HG02763 (cell line): Measurements from ENCODE around the gene ABHD8.

Source experiments
- ATAC-seq: cut with Tn5 transposase; IDR thresholded peaks from one replicate; pipeline ENCODE4 v1.9.1; 2021; ENCODE audit warnings: mild to moderate bottlenecking, moderate library complexity; ENCODE audit not compliant: unreplicated experiment

Gene ABHD8

DNA sequence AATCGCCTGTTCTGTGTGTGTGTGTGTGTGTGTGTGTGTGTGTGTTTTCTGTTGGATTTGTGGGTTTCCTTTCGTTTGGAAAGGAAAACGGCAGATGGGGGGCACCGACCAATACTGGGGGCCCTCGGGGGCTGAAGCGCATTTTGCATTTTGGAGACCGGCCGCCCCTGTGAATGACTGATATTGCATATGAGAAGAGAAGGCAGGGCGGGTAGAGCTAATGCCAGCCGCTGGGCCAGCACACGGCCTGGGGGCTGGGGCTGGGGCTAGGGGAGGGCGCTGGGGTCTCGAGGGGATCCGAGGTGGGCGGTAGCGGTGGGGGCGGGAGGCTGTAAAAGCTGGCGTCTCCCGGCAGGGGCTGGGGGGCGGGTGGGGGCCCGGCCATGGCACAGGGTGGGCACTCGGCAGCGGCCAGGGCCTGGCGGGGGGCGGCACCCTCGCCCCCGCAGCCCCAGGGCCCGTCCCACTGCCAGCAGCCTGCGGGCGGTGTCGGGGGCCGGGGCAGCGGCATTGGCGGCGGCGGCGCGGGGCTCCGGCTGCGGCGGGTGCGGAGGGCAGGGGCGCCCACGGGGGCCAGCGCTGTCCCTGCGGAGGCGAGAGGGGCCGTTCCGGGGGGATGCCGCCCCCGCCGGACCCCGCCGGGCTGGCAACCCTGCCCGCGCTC lies 20.2 kb upstream of the ABHD8 start:
- no peak for ATAC-seq

DNA sequence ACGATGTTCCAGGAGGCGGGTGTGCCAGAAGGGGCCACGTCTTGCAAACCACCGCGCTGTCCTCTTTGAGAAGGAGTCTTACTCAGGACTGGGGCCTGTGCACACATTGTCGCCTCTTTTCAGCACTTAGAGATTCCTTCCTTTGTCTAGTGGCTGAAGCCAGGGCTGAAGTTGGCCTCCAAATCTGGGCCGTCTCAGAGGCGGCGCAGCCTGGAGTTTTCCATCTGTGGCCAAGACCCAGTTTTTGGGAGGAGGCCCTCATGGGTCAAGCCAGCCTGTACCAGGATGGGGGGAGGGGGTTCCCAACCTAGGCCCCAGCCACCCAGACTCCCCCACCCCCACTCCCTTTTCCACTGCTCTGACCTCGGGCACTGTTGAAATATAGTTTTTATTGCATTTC lies 19.6 kb upstream of the ABHD8 start:
- ATAC-seq, result no peak

DNA sequence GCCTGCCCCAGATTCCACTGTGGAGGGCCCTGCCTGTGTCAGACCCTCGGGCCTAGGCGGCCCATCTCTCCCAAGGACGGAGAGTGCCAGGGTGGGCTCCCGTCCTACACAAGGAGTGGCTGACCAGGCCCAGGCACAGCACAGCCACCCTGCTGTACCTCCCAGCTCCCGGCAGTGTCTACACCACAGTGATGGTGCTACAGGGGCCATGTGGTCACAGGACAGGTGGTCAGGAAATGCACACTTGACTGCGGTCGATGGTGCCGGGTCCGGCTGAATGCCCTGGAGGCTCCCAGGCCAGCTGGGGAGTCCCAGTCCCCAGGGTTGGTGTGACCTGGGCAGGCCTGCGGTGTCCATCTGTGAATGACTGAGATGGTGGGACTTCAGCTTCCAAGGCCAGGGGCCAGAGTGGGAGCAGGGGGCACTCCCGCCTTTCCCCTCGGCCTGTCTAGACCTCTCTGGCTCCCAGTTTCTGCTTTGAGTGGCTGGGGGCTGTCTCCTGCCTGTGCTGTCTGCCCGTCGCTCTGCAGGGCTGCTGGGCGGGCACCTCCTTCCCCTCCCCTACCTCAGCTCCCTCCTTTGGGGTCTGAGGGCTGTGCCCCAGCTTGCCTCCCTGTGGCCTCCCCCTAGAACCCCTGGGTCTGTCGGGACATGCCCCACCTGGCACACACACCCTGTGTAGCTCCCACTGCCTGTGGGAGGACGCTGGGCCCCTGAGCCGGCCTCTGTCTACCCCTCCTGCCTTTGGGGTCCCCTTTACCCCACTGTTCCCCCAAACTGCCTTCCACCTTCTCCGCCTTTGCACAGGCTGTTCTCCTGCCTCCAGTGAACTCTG lies 18.6 kb upstream of the ABHD8 start:
- no peak for ATAC-seq

DNA sequence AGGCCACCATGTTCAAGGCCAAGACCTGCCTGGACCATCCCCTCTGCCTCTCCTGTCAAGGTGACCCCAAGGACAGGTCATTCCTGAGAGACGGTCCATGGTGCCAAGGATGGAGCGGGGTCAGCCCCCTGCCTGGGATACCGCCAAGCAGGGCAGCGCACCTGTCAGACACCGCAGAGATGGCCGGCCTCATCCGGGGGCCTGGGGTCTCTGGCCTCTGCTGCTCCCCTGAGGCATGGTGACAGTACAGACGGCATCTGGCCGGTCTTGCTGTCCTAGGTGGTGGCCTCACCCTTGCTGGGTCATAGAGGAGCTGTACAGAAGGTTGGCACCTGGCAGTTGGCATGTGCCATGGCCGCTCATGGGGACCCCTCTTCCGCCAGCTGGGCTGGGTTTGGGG lies 17.2 kb upstream of the ABHD8 start:
- ATAC-seq, result no peak

DNA sequence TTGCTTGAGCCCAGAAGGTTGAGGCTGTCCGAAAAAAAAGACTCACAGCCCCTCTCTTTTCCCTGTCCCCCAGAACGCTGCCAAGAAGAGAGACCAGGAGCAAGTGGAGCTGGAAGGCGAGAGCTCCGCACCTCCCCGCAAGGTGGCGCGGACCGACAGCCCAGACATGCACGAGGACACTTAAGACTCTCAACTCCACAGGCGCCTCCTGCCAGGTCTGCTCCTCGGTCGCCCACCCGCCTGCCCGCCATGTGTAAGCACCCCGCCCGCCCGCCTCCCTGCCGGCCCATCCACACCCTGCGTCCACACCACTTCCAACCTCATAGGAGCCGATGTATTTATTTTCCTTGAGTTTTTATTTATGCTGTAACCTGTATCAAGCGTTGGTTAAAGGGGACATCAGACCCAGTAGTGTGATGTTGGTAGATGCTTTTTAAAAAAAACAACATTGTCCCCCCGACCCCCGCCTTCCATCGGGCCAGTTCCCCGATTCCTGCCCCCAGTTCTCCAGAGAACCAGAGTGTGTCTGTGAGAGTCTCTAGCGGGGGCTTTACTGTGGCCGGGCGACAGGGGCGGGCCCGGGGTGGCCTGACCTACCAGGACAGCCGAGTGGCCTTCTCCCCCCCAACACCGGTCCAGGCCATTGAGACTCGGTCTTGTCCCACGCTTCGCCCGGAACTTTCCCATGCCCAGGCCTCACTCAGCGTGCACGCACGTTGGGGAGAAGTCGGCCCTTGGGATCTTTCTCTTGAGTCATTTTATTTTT lies 16.4 kb upstream of the ABHD8 start:
- no peak for ATAC-seq

DNA sequence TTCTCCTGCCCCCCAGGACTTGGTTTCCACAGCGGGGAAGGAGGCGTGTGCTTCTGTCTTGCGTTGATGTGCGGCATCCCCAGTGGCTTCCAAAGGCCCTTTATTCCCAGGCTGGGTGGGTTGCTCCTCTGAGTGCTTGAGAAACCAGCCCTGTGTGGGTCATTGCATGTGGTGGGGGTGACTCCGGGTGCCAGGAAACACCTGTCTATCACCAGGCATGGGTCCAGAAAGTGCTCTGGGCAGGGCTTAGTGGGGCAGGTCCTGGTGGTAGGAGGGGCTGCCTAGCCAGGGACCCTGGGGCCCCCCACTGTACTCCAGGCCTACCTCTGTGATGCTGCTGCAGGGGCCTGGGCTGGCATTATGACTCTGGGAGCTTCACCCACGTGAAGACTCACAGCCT lies 15.7 kb upstream of the ABHD8 start:
- ATAC-seq, result no peak

DNA sequence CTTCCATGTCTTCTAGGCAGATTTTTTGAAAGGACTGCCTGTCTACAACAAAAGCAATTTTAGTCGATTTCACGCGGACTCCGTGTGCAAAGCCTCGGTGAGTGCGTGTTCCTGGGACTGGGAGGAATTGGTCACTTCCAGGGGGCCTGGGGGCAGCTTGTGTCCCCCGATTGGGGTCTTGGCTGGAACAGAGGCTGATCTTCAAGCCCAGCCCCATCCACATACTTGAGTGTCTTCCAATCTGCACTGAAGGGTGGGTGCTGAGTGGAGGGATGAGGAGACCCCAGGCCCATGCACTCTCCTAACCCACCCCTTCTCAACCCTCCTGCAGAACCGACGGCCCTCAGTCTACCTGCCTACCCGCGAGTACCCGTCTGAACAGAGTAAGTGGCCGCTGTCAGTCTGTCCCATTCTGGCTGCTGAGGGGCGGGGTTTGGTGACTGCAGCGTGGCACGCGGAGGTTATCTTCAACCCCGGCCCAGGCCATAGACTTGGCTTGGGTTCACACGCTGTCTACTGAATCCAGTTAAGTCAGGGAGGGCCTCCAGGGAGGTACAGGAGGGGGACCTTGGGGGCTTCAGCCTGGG lies 10.9 kb upstream of the ABHD8 start:
- ATAC-seq, result no peak

DNA sequence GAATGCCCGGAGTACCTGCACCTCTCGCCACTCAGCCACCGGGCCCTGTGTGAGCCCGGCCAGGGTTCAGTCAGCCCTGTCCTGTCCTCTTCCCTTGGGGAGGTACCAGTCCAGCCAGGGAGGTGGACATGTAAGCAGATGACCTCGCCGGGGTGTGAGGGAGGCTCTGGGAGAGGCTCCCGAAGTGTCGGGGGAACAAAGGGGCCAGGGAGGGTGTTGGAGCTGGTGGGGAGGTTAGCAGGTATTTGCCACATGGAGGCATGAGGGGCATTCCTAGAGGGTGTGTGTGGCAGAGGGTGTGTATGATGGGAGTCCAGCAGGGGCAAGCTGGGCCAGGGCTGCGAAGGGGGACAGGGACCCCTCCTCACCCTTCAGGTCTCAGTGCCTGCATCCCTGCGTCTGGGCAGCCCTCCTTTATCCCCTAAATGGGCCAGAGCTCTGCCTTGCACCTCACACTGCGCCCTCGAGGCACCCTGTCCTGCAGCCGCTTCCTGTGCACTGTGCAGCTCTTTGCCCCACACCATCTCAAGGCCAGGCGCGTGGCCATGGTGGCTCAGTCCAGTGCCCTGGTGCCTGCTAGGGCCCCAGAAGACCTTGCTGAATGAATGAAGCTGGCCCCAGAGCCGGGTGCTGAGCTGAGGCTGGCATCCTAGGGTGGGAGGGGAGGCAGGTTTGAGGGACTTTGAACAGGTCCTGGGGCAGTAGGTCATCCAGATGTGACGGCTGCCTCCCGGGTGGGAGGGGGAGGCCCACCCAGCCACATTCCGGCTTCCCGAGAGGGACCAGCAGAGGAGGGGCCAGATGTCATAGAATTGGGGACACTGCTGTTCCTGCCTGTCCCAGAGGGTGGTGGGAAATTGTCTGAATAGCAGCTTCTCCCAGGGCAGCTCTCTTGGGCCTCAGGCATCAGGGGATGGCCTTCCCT lies 9.2 kb upstream of the ABHD8 start:
- no peak for ATAC-seq

DNA sequence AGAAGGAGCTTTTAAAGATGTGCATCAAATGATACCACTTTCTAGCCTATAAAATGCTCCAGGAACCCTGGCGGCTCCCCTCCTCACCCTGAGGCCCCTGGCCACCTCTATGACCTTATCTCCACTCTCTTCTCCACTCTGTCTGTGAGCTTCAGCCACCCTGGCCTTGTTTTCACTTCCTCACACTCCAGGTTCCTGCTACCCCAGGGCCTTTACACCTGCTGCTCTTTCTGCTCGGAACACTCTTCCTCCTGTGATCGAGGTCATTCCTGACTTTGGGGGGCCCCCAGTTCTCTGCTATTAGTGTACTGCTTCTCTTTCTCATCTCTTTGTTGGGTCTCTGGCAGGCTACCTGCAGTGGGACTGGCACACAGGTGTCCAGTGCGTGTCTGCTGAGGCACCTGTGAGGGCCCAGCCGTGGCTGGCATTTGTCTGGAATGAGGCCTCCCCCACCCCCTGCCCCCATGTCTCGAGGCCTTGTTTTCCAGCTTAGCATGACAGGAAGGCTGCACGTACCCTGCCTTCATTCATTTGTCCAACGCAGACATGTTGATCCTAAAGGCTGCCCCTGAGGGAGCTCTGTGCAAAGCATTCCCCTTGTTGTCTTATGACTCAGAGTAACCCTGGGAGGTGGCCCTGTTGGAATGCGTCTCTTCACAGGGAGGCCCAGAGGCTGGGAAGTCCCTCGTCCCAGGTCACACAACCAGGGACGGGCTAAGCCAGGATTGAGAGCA lies 8.4 kb upstream of the ABHD8 start:
- ATAC-seq, result no peak

DNA sequence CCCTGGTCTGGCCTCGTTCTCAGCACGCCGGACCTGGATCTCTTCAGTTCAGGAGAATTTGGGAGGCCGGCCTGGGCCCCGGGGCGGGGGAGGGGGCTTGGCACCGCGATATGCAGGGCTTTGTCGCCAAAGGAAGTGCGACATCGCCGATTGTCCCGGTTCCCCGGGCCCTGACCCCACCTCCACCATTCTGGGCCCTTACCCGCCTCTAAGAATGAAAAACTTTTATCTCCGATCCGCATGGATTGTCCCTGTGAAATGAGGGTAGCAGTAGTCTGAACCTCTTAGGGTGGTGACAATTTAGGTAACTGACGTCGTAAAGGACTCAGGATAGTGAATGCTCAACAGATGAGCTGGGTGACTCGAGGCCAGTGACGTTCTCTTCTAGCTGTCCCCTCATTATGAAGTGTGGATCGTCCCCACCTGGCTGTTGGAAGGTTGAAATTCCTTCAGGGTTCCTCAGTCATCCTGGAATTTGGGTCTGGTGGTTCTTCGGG lies 6.8 kb upstream of the ABHD8 start:
- no peak for ATAC-seq

DNA sequence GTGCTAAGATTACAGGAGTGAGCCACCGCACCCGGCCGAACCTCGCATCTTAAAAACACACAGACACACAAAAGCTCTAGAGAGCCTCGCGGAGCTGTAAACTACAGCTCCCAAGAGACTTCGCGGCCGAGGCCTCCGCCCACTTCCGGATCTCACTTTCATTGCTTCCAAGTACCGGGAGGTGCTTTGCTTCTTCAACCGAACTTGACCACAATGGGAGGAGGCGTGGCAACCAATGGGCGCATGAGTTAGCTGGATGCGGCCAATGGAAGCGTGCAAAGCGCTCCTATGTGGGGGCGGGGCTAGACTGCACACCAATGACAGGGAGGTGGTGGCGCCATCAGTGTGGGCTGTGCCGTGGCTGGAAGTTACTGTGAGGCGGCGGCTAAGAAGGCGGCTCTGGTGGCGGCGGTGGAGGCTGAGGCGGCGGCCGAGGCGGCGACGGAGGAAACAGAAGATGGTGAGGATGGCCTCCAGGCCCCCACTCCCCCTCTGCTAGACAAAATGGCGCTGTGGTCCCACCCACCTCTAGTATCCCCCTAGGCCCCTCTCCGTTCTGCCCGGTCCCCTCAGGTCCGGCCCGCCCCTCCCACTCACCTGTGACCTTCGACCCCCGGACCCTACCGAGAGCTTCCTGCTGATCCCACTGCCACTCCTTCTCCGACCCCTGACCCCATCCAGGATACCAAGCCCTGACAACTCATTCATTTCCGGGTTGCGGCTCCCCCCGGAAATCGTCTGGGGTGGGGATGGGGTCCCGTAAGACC lies 6.2 kb upstream of the ABHD8 start, which contains the start of gene DDA1:
Gene DDA1 (plus strand): TSS at position 366 of the 767 bp plus-strand sequence. CDS start 92 bp downstream, at position 458.
- ATAC-seq, result peak; percentile 60

DNA sequence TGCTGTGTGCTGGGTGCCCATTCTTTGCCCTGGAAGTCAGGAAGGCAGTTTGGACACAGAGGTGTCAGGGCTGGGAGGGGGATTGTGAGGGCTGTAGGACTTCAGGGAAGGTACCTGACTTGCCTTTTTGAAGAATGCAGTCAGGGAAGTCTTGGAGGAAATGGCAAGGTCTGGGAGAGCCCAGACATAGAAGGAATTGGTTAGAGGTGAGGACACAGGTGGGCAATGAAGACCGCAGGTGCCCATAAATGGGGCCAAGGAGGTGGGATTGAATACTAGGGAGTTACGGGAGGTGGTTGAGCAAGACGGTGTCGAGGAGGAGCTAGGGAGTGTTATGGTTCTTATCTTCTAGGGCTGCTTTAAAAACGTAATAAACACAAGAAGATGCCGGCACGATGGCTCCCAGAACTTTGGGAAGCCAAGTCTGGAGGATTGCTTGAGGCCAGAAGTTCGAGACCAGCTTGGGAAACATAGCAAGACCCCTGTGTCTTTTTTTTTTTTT lies 4.7 kb upstream of the ABHD8 start:
- no peak for ATAC-seq

DNA sequence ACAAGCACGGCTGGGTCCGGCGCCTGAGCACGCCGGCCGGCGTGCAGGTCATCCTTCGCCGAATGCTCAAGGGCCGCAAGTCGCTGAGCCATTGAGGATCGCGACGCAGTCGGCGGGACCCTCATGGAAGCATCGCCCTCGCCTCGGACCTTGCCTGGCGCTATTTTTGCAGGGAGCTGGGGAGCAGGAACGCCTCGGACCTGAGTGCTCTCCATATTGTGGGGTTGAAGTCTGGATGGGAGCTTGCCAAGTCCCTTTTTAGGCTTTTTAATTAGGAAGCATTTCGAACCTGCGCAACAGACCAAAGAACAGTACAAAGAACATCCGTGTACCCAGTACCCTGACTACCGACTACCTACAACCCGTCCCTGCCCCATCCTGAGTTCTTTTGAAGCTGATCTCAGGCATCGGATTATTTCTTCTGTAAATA lies 3.1 kb upstream of the ABHD8 start:
- ATAC-seq, result no peak

DNA sequence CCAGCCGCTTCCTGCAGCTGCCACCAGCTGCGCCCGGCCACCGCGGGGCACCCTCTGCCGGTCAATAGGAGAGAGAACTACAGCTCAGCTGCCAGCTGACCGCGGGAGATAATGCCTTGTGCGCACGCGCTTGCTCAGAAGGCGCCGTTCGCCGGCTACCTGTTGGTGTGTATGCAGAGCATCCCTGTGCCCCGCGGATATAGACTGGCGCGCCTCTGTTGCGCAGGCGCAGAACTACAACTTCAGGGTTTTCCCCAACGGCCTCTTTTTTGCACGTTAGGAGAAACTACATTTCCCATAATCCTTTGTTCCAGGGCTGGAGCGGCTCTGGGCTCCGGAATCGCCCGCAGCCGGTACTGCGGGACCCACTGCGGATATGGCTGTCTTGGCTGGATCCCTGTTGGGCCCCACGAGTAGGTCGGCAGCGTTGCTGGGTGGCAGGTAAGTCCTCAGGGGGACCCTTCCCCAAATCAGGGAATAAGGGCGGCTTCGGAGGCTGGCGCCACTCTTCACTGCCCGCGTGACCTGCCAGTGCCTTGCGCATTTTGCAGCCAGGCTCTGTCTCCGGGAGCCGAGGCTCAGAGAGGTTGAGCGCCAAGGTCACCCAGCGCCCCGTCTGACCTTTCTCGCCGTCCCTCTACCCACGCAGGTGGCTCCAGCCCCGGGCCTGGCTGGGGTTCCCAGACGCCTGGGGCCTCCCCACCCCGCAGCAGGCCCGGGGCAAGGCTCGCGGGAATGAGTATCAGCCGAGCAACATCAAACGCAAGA lies 2.5 kb upstream of the ABHD8 start, which contains the start of gene MRPL34:
Gene MRPL34 (plus strand): TSS at position 356 of the 768 bp plus-strand sequence. CDS start 21 bp downstream, at position 377.
- peak; percentile 60 for ATAC-seq

DNA sequence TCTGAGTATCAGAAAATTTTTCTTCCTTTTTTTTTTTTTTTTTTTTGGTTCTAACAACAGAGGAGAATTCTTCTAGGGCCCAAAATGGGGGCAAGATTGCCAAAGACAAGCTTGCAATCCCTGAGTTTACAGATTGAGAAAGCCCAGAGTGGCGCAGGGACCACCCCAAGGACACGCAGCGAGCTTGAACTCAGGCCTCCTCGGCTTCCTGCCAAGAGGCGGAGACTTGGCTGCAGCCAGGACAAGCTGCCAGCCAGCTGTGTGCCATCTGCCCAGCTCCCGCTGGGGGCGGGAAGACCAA lies 1.9 kb upstream of the ABHD8 start:
- ATAC-seq, result no peak

DNA sequence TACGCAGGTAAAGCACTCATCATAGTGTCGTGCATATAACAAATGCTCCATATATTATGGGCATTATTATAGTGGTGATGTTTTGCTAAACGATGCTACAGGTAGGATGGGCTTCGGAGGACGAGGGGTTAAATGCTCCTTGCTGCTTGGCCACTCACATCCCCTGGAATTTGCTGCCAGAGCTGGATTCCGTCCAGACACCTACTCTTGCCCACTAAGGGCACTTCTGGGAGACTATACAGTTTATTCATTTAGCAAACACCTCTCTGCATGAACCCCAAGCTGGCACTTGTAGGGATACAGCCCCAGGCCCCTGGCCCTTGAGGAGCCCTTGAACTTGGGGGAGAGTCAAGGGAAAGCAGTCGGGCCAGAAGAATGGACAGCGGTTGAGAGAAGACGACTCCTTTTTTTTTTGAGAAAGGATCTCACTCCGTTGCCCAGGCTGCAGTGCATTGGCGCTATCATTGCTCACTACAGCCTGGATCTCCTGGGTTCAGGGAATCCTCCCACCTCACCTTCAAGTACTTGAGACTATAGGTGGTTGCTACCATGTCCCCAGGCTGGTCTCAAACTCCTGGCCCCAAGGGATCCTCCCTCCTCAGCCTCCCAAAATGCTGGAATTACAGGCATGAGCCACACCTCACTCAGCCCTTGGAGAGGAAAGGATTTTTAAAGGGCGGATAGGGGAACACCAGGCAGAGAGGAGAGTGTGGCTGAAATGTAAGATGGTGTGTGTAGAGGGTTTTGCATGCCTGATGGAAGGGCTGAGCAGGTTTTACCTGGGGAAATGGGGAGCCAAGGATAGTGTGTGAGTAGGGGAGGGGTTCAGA lies 1.4 kb upstream of the ABHD8 start:
- ATAC-seq, result no peak

DNA sequence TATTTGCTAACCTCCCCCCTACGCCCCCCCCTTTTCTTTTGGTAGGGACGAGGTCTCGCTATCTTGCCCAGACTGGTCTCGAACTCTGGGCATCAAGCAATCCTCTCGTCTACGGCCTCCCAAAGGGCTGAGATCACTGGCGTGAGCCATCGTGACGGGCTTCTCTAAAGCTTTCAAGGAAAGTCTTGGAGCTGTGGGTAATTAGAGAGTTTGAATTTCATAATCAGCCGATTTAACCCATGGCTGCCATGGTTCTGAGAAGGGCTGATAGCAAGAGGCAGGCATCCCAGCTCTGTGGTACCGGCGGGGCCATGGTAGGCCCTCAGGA lies 679 bp upstream of the ABHD8 start:
- ATAC-seq, result no peak
